Thyroid gland (tissue), 4 donors: ENCODE measurements around the gene REXO1. TPM values are rescaled to one million over a fixed set of nuclear protein-coding genes. Genes with fewer than 3 reads are reported as not detected.
"Not testable (repeated sequence)": the region's sequence is repeated elsewhere in the genome, so short reads cannot be mapped to it uniquely, and the experiment has no call there.

Experiments used
- DNase-seq, 2 donors: peaks; one replicate each; pipeline ENCODE4 v3.0.0-alpha.2; 2019
- H3K27ac ChIP-seq, 3 donors: fragments of 200-600 bp; sonication (generic); 1 replicate in 2 of 3; 2 replicates in 1 of 3; pipeline ENCODE4 v1.5.1; 2016 to 2019; ENCODE audit warnings: mild to moderate bottlenecking in 1 of 3, moderate library complexity in 1 of 3
- H3K27me3 ChIP-seq: fragments of 200-600 bp; sonication (generic); one replicate; pipeline ENCODE4 v1.5.1; 2019
- H3K36me3 ChIP-seq, 2 donors: fragments of 200-600 bp; sonication (generic); one replicate each; pipeline ENCODE4 v1.5.1; 2016 to 2019
- H3K4me1 ChIP-seq, 2 donors: fragments of 200-600 bp; sonication (generic); one replicate each; pipeline ENCODE4 v1.5.1; 2017 to 2019
- H3K4me3 ChIP-seq, 3 donors: fragments of 200-600 bp; sonication (generic); replicated peaks in 1 of 3; 1 replicate in 2 of 3; 2 replicates in 1 of 3; pipeline ENCODE4 v1.5.1; 2016; ENCODE audit warnings: mild to moderate bottlenecking in 1 of 3
- H3K9me3 ChIP-seq: fragments of 200-600 bp; sonication (generic); one replicate; pipeline ENCODE4 v1.5.1; 2017
- POLR2A ChIP-seq, 2 donors: fragments of 450-650 bp; IDR thresholded peaks; one replicate each; pipeline ENCODE4 v1.6.1; 2017; ENCODE audit warnings: antibody characterized with exemption in 2 of 2, mild to moderate bottlenecking in 2 of 2, moderate library complexity in 1 of 2
- WGBS, 2 donors: methylation state at CpG; one replicate each; pipeline ENCODE4 v1.1.5; 2017; 5-methylcytosine and 5-hydroxymethylcytosine counted together
- intact Hi-C: fragments of 100-400 bp; cut with DNase I; formaldehyde crosslinking; loops from one replicate; pipeline ENCODE4 v1.15.1; 2023
- total RNA-seq, 4 donors: library from RNA; depleted of rRNA; stranded (reverse); fragments of >200 nt; gene quantifications; one replicate each; pipeline ENCODE4 v1.2.3, GENCODE V29; 2016
- TF ChIP-seq, protein P1 (sequence below), 6 experiments: fragments of 200-600 bp in 3 of 6; fragments of 450-650 bp in 3 of 6; sonication (generic) in 3 of 6; IDR thresholded peaks; one replicate each; pipeline ENCODE4 v1.5.1; 2016 to 2019; ENCODE audit warnings: antibody characterized with exemption in 6 of 6, mild to moderate bottlenecking in 2 of 6, inconsistent platforms in 1 of 6, moderate library complexity in 1 of 6

The REXO1 gene
- total RNA-seq, 4 donors from 2014 or later, result 14.0 to 21.8 (median 17.2) TPM

DNA sequence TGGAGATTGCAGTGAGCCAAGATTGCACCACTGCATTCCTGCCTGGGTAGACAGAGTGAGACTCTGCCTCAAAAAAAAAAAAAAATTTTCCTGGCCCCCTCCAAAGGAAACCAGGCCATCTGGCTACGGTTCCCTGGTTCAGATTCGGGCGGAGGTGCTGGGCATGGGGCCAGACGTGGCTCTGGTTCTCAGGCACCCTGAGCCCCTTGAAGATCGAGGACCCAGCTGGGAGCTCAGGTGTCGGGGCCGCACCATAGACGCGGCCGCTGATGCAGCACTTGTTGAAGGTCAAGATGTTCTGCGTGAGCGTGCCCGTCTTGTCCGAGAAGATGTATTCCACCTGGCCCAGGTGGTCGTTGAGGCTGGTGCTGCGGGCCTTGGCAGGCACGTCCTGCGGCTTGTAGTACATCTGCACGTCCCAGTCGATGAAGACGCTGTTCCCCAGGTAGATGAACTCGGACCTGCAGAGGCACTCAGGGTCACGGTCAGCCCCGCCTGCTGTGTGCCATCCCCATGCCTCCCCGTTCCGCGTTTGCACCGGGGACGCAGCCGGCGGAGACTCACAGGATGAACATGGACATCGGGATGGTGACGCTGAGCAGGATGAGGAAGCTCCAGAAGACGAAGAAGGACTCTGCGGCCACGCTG is 48.5 kb downstream of the REXO1 start:
- H3K4me3 ChIP-seq, result no peak overlapping the region
- H3K9me3 ChIP-seq, result no peaks in the 10 kb centered on the region
- intact Hi-C loops, result no loop called here
- no peak overlapping the region for H3K27ac ChIP-seq
- H3K36me3 ChIP-seq, result no peaks in the 10 kb centered on the region
- WGBS, 2 donors, result 46 to 63% methylated on average over 25 to 36 of the region's 36 CpGs
- no peaks in the 10 kb centered on the region for H3K27me3 ChIP-seq
- peaks cover 0 to 6% of the 10 kb centered on the region in 2 donors for H3K4me1 ChIP-seq
- TF ChIP-seq POLR2A (IDR thresholded peaks at IDR 0.05), result no peak
- TF ChIP-seq, protein P1, sequence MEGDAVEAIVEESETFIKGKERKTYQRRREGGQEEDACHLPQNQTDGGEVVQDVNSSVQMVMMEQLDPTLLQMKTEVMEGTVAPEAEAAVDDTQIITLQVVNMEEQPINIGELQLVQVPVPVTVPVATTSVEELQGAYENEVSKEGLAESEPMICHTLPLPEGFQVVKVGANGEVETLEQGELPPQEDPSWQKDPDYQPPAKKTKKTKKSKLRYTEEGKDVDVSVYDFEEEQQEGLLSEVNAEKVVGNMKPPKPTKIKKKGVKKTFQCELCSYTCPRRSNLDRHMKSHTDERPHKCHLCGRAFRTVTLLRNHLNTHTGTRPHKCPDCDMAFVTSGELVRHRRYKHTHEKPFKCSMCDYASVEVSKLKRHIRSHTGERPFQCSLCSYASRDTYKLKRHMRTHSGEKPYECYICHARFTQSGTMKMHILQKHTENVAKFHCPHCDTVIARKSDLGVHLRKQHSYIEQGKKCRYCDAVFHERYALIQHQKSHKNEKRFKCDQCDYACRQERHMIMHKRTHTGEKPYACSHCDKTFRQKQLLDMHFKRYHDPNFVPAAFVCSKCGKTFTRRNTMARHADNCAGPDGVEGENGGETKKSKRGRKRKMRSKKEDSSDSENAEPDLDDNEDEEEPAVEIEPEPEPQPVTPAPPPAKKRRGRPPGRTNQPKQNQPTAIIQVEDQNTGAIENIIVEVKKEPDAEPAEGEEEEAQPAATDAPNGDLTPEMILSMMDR (IDR thresholded peaks at IDR 0.05), result no peak
- DNase-seq, result peak; percentile 84 to 90

DNA sequence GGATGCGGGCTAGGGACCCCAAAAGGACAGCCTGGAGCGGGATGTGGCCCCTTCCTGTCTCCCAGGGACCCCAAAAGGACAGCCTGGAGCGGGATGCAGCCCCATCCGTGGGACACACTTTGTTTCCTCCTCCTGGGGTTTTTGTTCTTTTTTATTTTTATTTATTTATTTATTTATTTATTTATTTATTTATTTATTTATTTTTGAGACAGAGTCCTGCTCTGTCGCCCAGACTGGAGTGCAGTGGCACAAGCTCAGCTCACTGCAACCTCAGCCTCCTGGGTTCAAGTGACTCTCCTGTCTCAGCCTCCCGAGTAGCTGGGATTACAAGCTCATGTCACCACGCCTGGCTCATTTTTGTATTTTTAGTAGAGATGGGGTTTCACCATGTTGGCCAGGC is 51.0 kb downstream of the REXO1 start:
- H3K4me3 ChIP-seq, H3K4me1 ChIP-seq, H3K9me3 ChIP-seq, DNase-seq, H3K36me3 ChIP-seq, H3K27ac ChIP-seq, intact Hi-C loops, H3K27me3 ChIP-seq: not testable (repeated sequence)
- WGBS, 2 donors, result 92 to 93% methylated on average over 7 of the region's 7 CpGs

- intact Hi-C loops, result no loop called here
- Histone ChIP-seq H3K4me1 (peaks cover 0 to 6% of the 10 kb centered on the region in 2 donors), H3K9me3 (no peaks in the 10 kb centered on the region), H3K36me3 (no peaks in the 10 kb centered on the region), H3K4me3 (no peak overlapping the region), H3K27ac (no peak overlapping the region), H3K27me3 (no peaks in the 10 kb centered on the region)
- TF ChIP-seq, protein P1 (IDR thresholded peaks at IDR 0.05), result no peak
- TF ChIP-seq POLR2A (IDR thresholded peaks at IDR 0.05), result no peak
- 51 to 70% methylated on average over 31 to 32 of the region's 52 CpGs for WGBS, 2 donors
- DNase-seq, result no peak
These were observed 51.7 kb downstream of the REXO1 start for GRCh38 chr19:1796395-1797142.

DNA sequence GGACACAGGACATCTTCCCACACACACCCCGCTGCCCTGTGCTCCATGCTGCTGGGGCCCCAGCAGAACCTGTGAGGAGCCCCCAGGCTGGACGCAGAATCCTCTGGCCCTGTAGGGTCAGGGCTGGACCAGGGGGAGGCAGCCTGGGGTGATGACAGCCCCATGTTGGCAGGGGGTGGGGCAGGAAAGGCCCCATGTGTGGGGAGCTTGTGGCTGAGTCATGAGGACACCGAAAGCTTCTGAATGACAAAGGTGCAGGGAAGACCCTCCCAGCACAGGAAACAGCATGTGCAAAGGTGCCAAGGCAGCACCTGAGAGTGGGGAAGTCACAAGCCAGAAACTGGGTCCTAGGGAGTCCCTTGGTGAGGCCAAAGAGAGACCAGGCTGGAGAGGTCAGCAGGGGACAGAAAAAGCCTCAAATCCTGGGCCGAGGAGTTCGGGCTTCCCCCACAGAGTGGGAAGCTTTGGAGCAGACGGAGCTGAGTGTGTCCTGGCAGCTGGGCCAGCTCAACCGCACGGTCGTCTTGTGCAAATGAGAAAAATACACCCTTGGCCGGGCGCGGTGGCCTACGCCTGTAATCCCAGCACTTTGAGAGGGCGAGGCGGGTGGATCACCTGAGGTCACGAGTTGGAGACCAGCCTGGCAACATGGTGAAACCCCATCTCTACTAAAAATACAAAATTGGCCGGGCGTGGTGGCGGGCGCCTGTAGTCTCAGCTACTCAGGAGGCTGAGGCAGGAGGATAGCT is 53.7 kb downstream of the REXO1 start:
- Histone ChIP-seq H3K4me3 (no peak overlapping the region), H3K4me1 (peaks cover 0 to 1% of the 10 kb centered on the region in 2 donors), H3K36me3 (no peaks in the 10 kb centered on the region), H3K9me3 (no peaks in the 10 kb centered on the region), H3K27me3 (no peaks in the 10 kb centered on the region), H3K27ac (no peak overlapping the region)
- DNase-seq, result no peak
- intact Hi-C loops, result no loop called here
- TF ChIP-seq, protein P1 (IDR thresholded peaks at IDR 0.05), result no peak
- no peak for TF ChIP-seq POLR2A (IDR thresholded peaks at IDR 0.05)
- WGBS, 2 donors, result 77 to 86% methylated on average over 19 of the region's 20 CpGs

DNA sequence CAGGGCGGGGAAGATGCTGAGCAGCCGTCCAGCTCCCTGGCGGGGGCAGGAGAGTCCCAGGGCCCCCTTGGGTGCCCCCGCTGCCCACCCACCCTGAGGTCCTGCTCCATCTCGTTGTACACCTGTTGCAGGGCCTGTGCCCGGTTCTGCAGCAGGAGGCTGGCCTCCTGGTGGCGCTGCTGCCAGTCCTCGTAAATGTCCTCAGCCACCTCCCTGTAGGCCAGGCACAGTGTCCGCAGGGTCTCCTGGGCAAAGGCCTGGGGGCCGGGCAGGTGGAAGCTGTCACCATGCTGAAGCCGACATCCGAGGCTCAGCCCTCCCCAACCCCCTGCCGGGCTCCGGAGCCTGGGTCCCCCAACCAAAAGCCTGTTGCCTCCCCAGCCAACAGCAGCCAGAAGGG is 56.4 kb downstream of the REXO1 start:
- no peaks in the 10 kb centered on the region for H3K4me1 ChIP-seq
- H3K4me3 ChIP-seq, result no peak overlapping the region
- DNase-seq, result no peak
- no peaks in the 10 kb centered on the region for H3K27me3 ChIP-seq
- H3K27ac ChIP-seq, result no peak overlapping the region
- no peaks in the 10 kb centered on the region for H3K9me3 ChIP-seq
- intact Hi-C loops, result no loop called here
- 72 to 76% methylated on average over 5 of the region's 14 CpGs for WGBS, 2 donors
- no peaks in the 10 kb centered on the region for H3K36me3 ChIP-seq
- no peak for TF ChIP-seq POLR2A (IDR thresholded peaks at IDR 0.05)
- TF ChIP-seq, protein P1 (IDR thresholded peaks at IDR 0.05), result no peak
